NCI-H524 (cell line): ENCODE measurements around the gene AGAP2.
A peak's percentile ranks its signal among the peaks of the same experiment; 100 is the strongest.
"Not testable (repeated sequence)": the region's sequence is repeated elsewhere in the genome, so short reads cannot be mapped to it uniquely, and the experiment has no call there.

Experiments used
- DNase-seq, 2 experiments: peaks; one replicate each; lab custom pipeline; 2025; lab: John Stamatoyannopoulos, UW

AGAP2 gene

GRCh38 chr12:57694459-57695019 lies 44.0 kb downstream of the AGAP2 start:
- DNase-seq: peak; percentile 5 to 43

- DNase-seq: peak; percentile 100
These were observed 44.7 kb downstream of the AGAP2 start, which contains the start of gene OS9 for GRCh38 chr12:57693659-57694458. TSS of gene OS9 (plus strand) at chr12:57694132. CDS start at chr12:57694162, 30 bp downstream.

GRCh38 chr12:57693317-57693658 lies 45.3 kb downstream of the AGAP2 start:
- no peak for DNase-seq

GRCh38 chr12:57692500-57692899 lies 46.0 kb downstream of the AGAP2 start:
- no peak for DNase-seq

GRCh38 chr12:57688931-57689330 lies 49.6 kb downstream of the AGAP2 start:
- DNase-seq: no peak

GRCh38 chr12:57687862-57688261 lies 50.7 kb downstream of the AGAP2 start:
- no peak for DNase-seq

GRCh38 chr12:57679697-57680096 lies 58.8 kb downstream of the AGAP2 start:
- DNase-seq: no peak

GRCh38 chr12:57677947-57678346 lies 60.6 kb downstream of the AGAP2 start:
- not testable (repeated sequence) for DNase-seq

- no peak for DNase-seq
These were observed 63.9 kb downstream of the AGAP2 start for GRCh38 chr12:57674691-57675090.
